ENCODE measurements around the gene LRP3. TPM values are rescaled to one million over a fixed set of nuclear protein-coding genes. Genes with fewer than 3 reads are reported as not detected.
"Not testable (repeated sequence)": the region's sequence is repeated elsewhere in the genome, so short reads cannot be mapped to it uniquely, and the experiment has no call there.

The LRP3 gene
- total RNA-seq, 1 experiment from 2014 or later, result 29.0 TPM

GRCh38 chr19:33152176-33152575, 42.0 kb upstream of the LRP3 start:
- no peaks in the 10 kb centered on the region for H3K9me3 ChIP-seq (ENCODE audit: control insufficient read depth in 1 of 2, insufficient read depth in 1 of 2, low read depth in 1 of 2, low read length in 2 of 2)
- H3K36me3 ChIP-seq (ENCODE audit: control insufficient read depth in 1 of 2, insufficient read depth in 2 of 2, low read length in 2 of 2), result no peaks in the 10 kb centered on the region
- H2AFZ ChIP-seq (ENCODE audit: low read depth, low read length, poor library complexity, severe bottlenecking), result no peak overlapping the region
- H3K9me2 ChIP-seq (ENCODE audit: insufficient read depth), result no peaks in the 10 kb centered on the region
- ChIA-PET CTCF (interaction anchor here (2.1 kb wide), 1 partner anchor 32 kb away, joined by 5 read pairs; no protein-coding TSS in a partner anchor), RAD21 (ENCODE audit: low non-redundant PET in 1 of 2, low total read pairs in 2 of 2, uncharacterized antibody in 2 of 2, unreplicated experiment in 2 of 2) (no interaction called here), POLR2A (no interaction called here)
- H3K27ac ChIP-seq (ENCODE audit: low read depth, low read length), result no peak overlapping the region
- DNase-seq (ENCODE audit: low read depth, low spot score), result no peak
- no peak overlapping the region for H3K9ac ChIP-seq (ENCODE audit: low read length)
- no peaks in the 10 kb centered on the region for H3K4me1 ChIP-seq (ENCODE audit: control insufficient read depth in 1 of 2, insufficient read depth in 2 of 2, low read length in 2 of 2)
- intact Hi-C loops (cut with micrococcal nuclease), result no loop called here
- no TSS peak for BruUV-seq (replicated peaks)
- no peak overlapping the region for H3K4me3 ChIP-seq (replicated peaks in 1 of 2; ENCODE audit: low read depth in 1 of 2, low read length in 2 of 2)
- H3K4me2 ChIP-seq (ENCODE audit: low read length), result no peak overlapping the region
- no peaks in the 10 kb centered on the region for H3K27me3 ChIP-seq (ENCODE audit: insufficient read depth, low read length)
- no peaks in the 10 kb centered on the region for H3K79me2 ChIP-seq (ENCODE audit: insufficient read depth, low read length)
- no peak for ATAC-seq
- TF ChIP-seq POLR2AphosphoS5 (IDR thresholded peaks at IDR 0.05; ENCODE audit: low read depth, low read length) (no peak), CBX3 (IDR thresholded peaks at IDR 0.05; ENCODE audit: low read depth) (no peak), EGR1 (IDR thresholded peaks at IDR 0.05; ENCODE audit: low read depth) (no peak), FOSL1 (IDR thresholded peaks at IDR 0.05; ENCODE audit: low read depth) (no peak), TCF7L2 (IDR thresholded peaks at IDR 0.05; ENCODE audit: borderline replicate concordance, extremely low read depth, insufficient read depth, insufficient read length) (no peak)
- H4K20me1 ChIP-seq (ENCODE audit: insufficient read depth), result no peaks in the 10 kb centered on the region

GRCh38 chr19:33152625-33153024, 41.5 kb upstream of the LRP3 start:
- CTCF ChIA-PET, result interaction anchor here (2.1 kb wide), 1 partner anchor 32 kb away, joined by 5 read pairs; no protein-coding TSS in a partner anchor

GRCh38 chr19:33154313-33154712, 39.8 kb upstream of the LRP3 start:
- H2AFZ ChIP-seq (ENCODE audit: low read depth, low read length, poor library complexity, severe bottlenecking); CTCF ChIA-PET; H3K4me2 ChIP-seq (ENCODE audit: low read length); BruUV-seq (replicated peaks); ATAC-seq; H3K9me2 ChIP-seq (ENCODE audit: insufficient read depth); H3K4me1 ChIP-seq (ENCODE audit: control insufficient read depth in 1 of 2, insufficient read depth in 2 of 2, low read length in 2 of 2); POLR2A ChIA-PET; H3K9ac ChIP-seq (ENCODE audit: low read length); DNase-seq (ENCODE audit: low read depth, low spot score); H3K79me2 ChIP-seq (ENCODE audit: insufficient read depth, low read length); H3K9me3 ChIP-seq (ENCODE audit: control insufficient read depth in 1 of 2, insufficient read depth in 1 of 2, low read depth in 1 of 2, low read length in 2 of 2); intact Hi-C loops (cut with micrococcal nuclease); H4K20me1 ChIP-seq (ENCODE audit: insufficient read depth); H3K27me3 ChIP-seq (ENCODE audit: insufficient read depth, low read length); RAD21 ChIA-PET (ENCODE audit: low non-redundant PET in 1 of 2, low total read pairs in 2 of 2, uncharacterized antibody in 2 of 2, unreplicated experiment in 2 of 2); H3K27ac ChIP-seq (ENCODE audit: low read depth, low read length); H3K36me3 ChIP-seq (ENCODE audit: control insufficient read depth in 1 of 2, insufficient read depth in 2 of 2, low read length in 2 of 2); H3K4me3 ChIP-seq (replicated peaks in 1 of 2; ENCODE audit: low read depth in 1 of 2, low read length in 2 of 2): not testable (repeated sequence)

More at GRCh38 chr19:33152625-33153024, 41.5 kb upstream of the LRP3 start:
- DNase-seq (ENCODE audit: low read depth, low spot score); H2AFZ ChIP-seq (ENCODE audit: low read depth, low read length, poor library complexity, severe bottlenecking); H3K9me3 ChIP-seq (ENCODE audit: control insufficient read depth in 1 of 2, insufficient read depth in 1 of 2, low read depth in 1 of 2, low read length in 2 of 2); POLR2A ChIA-PET; H3K27me3 ChIP-seq (ENCODE audit: insufficient read depth, low read length); H3K36me3 ChIP-seq (ENCODE audit: control insufficient read depth in 1 of 2, insufficient read depth in 2 of 2, low read length in 2 of 2); H3K79me2 ChIP-seq (ENCODE audit: insufficient read depth, low read length); H3K9ac ChIP-seq (ENCODE audit: low read length); intact Hi-C loops (cut with micrococcal nuclease); H3K4me2 ChIP-seq (ENCODE audit: low read length); ATAC-seq; H3K4me1 ChIP-seq (ENCODE audit: control insufficient read depth in 1 of 2, insufficient read depth in 2 of 2, low read length in 2 of 2); BruUV-seq (replicated peaks); RAD21 ChIA-PET (ENCODE audit: low non-redundant PET in 1 of 2, low total read pairs in 2 of 2, uncharacterized antibody in 2 of 2, unreplicated experiment in 2 of 2); H3K4me3 ChIP-seq (replicated peaks in 1 of 2; ENCODE audit: low read depth in 1 of 2, low read length in 2 of 2); H3K27ac ChIP-seq (ENCODE audit: low read depth, low read length); H3K9me2 ChIP-seq (ENCODE audit: insufficient read depth); H4K20me1 ChIP-seq (ENCODE audit: insufficient read depth): not testable (repeated sequence)

All from HCT116 (cell line).